CD4-positive, alpha-beta T cell treated with Interleukin-1 beta for 1 hour (primary cell): ENCODE results near the gene NFATC1.

Experiments
- DNase-seq, 2 donors: peaks; one replicate each; pipeline ENCODE4 v3.0.0-alpha.2; 2020 to 2022

The NFATC1 gene

GRCh38 chr18:79405781-79406575, 10.2 kb downstream of the NFATC1 start:
- DNase-seq = peak; percentile 95 to 97

- DNase-seq = no peak
Observed at GRCh38 chr18:79406708-79407107, 11.0 kb downstream of the NFATC1 start.

GRCh38 chr18:79409313-79409712, 13.6 kb downstream of the NFATC1 start:
- DNase-seq = no peak

DNA sequence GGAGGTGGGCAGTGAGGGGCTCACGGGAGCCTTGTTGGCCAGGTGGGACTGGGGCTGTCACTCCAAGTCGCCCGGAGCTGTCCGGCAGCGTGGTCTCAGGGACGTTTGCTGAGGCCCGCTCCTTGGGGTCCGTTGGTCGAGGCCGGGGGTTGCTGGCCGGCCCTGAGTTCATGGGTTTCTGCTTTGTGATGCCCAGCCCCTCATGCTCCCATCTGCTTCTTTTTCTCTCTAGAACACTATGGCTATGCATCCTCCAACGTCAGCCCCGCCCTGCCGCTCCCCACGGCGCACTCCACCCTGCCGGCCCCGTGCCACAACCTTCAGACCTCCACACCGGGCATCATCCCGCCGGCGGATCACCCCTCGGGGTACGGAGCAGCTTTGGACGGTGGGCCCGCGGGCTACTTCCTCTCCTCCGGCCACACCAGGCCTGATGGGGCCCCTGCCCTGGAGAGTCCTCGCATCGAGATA, 14.5 kb downstream of the NFATC1 start:
- no peak for DNase-seq

GRCh38 chr18:79410731-79411613, 15.2 kb downstream of the NFATC1 start:
- DNase-seq = no peak

DNA sequence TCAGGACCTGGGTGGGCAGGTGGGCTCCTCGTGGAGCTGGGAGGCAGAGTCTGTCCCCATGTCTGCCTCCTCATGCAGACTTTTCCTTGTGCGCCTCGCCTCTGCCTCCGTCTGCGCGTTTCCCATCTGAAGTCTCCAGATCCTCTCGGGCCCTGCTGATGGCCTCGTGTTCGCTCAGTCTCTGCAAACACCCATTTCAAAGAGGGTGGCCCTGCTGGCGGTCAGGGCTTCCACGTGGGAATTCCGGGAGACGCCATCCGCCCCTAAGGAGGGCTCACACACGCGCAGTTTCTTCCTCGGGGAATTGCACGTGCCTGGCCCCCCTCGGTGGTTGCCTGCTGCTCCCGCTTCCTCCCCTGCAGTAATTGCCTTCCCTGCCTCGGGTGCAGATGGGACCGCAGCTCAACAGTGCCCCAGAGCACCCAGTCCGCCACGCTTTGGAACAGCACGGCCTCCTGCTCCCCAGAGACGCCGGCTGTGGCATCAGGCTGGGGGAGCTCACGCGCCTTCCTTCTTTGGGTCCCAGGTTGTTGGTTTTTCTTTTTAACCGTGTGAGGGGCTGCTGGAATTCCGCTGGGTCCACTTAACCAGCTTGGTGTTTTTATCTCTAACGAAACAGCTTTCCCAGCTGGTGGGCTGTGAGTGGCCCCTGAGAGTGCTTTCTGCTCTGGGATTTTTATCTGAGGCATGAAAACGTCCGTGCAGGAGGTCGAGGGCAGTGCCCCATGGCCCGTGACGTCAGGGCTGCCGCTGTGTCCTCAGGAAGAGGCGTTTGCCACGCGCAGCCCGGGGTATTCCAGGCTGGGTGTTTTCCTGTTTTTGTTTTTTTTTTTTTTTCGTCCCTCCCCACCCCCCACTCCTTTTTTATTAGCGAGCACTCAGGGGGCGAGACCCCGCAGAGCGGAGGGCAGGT, 16.1 kb downstream of the NFATC1 start:
- DNase-seq = no peak

DNA sequence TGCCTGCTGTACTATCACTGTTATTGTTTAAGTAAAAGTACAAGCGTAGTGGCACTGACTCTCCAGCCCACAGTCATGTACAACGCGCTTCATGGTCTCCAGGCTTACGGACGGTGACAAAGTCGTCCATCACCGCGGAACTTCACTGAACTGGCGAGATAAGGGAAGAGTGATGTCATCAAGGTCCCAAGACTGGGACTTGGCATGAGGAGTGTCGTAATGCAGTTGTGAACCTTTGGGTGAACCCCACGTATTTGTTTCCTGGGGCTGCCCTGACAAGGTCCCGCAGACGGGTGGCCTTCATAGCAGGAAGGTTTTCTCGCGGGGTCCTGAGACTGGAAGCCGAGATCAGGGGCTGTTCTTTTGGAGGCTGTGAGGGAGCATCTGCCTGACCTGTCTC, 17.3 kb downstream of the NFATC1 start:
- DNase-seq = no peak

DNA sequence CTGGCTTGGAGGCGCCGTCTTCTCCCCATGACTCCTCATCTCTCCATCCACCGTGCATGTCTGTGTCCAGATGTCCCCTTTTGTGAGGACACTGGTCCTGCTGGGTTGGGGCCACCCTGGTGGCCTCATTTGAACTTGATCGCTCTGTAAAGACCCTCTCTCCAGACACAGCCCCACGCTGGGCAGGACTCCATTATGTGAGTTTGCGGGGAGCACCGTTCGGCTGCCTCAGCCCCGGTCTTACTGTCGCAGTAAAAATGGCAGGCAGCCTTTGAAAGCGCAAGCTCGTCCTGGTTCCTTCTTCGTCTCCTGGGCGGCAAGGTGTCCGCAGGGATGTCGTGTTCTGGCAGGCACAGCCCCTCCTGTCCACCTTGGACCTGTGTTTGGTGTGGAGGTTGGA, 17.7 kb downstream of the NFATC1 start:
- DNase-seq = no peak

DNA sequence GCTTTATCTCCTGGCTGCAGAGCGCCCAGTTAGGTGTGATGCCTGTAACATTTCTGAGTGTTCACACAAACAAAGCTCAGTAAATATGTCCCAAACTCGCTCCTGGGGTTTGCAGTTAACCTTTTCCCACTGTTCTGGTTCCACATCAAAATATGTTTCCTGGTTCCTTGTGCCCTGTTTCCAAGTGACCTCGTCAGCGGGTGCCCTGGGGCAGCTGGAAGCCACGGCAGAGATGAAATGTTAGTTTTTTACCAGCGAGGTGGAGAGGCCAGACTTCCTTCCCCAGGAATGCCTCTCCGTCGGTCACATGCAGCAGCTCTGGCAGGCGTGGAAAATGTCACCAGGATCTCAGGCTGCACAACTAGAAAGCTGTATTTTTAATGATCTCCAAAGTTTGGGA, 18.2 kb downstream of the NFATC1 start:
- no peak for DNase-seq

DNA sequence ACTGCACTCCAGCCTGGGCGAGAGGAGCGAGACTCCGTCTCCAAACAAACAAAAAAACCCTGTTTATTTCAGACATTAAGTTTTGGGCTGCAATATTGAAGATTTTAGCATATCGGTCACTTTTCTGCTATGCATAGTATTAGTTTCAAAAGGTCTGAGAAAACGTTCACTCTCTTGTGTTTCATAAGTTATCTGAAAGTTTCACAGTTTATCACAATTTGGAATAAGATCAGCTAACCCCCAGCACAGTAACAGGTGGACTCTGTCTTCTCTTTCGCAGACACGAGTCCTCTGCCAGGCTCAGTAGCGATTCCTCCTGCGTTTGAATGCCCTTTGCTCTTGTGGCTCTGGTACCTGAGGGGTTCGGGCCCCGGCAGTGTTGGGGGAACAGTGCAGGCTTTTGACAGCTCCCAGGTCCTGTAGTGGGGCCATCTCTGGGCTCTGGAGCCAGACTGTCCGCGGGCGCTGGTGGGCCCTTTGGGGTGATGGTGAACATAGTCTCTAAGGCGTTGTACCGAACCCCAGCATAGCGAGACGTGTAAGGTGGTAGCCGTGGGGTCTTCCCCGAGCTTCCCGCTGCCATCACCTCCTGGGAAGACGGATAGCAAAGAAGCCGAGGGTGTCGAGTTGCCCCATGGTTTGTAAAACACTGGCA, 20.4 kb downstream of the NFATC1 start:
- DNase-seq = no peak

DNA sequence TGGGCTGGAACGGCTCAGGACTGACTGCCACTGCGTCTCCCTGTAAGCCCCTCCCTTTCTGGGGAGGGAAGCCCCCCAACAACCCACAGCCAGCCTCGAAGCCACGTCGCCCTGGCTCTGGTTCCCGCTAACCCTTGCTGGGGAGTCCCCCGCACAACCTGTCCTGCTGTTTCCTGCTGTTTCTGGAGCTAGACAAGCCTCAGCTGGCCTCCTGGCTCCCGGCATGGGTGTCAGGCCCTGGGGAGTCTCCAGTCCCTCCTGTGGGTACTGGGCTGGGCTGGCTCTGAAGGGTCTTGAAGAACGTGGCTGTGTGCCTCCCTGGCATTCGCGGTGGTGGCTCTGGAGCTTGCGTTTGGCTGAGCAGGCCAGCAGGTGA, 20.9 kb downstream of the NFATC1 start:
- no peak for DNase-seq

GRCh38 chr18:79418236-79418635, 22.5 kb downstream of the NFATC1 start:
- no peak for DNase-seq

GRCh38 chr18:79418642-79419041, 22.9 kb downstream of the NFATC1 start:
- DNase-seq = no peak

GRCh38 chr18:79420033-79420745, 24.5 kb downstream of the NFATC1 start:
- DNase-seq = no peak

GRCh38 chr18:79421275-79421857, 25.6 kb downstream of the NFATC1 start:
- no peak for DNase-seq

DNA sequence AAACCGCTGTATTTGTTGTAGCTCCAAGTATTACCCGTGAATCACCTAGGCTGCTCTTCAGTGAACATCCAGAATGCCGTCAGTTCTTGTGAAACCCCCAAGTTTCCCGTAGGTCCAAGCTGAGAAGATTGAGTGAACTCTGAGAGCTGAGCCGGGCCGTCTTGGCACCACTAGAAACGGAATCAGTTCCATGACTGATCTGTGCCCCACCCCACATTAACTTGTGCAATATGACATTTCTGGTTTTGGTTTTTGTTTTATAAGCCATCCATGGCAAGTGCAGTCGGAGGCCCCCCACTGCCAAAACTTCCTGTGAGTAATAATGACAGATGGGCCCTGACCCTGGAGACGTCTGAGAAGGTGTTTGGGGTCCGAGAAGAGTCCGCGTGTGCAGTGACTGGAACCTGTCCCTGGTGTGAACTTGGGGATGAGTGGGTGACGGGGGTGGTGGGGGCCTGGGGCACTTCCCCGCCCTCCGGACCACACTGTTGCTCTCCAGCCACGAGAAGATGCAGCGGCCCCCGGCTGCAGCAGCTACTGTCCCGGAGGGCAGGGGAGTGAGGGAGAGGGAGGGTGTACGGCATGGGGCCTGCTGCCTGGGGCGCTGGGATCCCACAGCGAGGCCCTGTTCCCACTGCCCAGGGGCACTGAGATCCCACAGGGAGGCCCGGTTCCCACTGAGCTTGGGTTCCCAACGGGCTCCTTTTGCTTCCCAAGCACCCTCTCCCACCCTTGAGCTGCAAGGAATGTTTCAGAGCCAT, 26.5 kb downstream of the NFATC1 start:
- no peak for DNase-seq

DNA sequence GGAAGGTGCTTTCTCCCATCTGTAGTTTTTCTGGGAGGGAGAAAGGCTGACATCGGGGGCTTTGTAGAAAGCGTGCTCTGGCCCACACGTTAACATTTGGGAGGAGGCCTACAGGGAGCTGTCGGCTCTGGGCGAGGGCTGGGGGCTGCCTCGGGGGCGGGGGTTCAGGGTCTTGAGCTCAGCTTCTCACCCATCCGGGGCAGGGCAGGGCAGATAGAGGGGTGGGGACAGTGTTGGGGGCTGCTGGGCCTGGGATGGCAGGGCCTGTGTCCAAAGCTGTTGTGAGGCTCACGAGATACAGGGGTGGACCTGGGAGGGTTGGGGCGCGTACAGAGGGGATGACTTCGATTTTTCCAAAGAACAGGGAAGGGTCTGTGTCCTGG, 27.0 kb downstream of the NFATC1 start:
- DNase-seq = no peak

DNA sequence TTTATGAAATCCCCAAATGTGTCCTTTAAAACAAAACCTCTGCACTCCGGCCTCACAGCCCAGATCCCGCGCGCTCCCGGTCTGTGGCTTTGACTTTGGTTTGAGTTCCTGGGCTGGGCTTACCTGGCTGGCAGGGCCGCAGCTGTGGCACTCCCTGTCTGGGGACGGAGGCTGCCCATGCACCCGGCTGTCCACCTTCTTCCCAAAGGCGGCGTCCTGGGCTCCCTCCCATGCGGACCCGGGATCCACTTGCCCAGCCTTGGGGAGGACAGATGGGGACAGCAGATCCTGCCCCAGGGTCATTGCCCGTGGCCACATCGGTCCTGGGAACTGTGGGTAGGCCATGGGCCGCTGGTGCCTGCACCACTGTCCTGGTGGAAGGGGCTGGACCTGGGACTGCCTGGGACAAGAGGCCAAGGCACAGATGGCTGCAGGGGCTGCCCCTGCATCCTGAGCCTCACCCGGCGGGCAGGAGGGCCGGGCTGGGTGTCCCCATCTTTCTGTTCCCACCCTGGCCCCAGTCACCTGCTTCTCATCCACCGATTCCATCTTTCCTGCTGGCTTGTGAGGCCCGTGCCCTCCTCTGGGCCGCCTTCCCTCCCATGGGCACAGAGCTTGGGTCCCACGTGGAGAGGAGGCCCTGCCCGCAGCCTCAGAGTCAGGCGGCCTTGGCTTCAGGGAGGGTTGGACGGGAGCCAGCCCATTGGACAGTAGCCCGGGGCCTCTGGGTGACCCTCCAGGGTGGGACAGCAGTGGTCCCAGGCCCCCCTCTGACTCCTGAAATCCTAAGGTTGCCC, 27.7 kb downstream of the NFATC1 start:
- no peak for DNase-seq

GRCh38 chr18:79424008-79424565, 28.4 kb downstream of the NFATC1 start:
- DNase-seq = no peak
